Transverse colon (tissue), 3 donors: ENCODE results near the gene GPR32.

ENCODE experiments used
- POLR2A ChIP-seq: fragments of 450-650 bp; IDR thresholded peaks from one replicate; pipeline ENCODE4 v1.6.1; 2016; ENCODE audit warnings: antibody characterized with exemption, mild to moderate bottlenecking, moderate library complexity
- TF ChIP-seq, protein P1 (sequence below), 5 experiments: fragments of 200-600 bp in 3 of 5; fragments of 450-650 bp in 2 of 5; sonication (generic) in 3 of 5; IDR thresholded peaks; 1 replicate in 2 of 5; 2 replicates in 3 of 5; pipeline ENCODE4 v1.5.1; 2016 to 2017; ENCODE audit warnings: antibody characterized with exemption in 5 of 5, inconsistent platforms in 3 of 5, mild to moderate bottlenecking in 2 of 5, moderate library complexity in 1 of 5

DNA sequence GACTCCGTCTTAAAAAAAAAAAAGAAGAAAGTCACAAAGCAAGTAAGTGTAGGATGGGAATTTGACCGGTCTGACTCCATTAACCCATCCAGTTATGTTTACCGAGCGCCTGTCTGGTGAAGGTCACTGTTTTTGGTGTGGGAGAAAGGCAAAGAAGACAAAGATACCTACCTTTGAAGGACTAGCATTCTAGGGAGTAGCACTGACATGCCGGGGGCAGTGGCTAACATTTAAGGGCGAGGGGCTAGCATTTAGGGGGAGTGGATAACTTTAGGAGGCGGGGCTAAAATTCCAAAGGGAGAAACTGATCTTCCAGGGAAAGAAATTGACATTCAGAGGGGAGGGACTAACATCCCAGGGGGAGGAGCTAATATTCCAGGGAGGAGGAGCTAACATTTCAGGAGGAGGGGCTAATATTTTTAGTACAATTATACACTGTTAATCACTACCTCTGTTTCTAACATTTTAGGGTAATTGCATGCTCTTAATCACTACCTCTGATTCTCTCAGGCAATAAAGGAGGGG is 8.7 kb downstream of the GPR32 start:
- TF ChIP-seq, protein P1, sequence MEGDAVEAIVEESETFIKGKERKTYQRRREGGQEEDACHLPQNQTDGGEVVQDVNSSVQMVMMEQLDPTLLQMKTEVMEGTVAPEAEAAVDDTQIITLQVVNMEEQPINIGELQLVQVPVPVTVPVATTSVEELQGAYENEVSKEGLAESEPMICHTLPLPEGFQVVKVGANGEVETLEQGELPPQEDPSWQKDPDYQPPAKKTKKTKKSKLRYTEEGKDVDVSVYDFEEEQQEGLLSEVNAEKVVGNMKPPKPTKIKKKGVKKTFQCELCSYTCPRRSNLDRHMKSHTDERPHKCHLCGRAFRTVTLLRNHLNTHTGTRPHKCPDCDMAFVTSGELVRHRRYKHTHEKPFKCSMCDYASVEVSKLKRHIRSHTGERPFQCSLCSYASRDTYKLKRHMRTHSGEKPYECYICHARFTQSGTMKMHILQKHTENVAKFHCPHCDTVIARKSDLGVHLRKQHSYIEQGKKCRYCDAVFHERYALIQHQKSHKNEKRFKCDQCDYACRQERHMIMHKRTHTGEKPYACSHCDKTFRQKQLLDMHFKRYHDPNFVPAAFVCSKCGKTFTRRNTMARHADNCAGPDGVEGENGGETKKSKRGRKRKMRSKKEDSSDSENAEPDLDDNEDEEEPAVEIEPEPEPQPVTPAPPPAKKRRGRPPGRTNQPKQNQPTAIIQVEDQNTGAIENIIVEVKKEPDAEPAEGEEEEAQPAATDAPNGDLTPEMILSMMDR (IDR thresholded peaks at IDR 0.05) = no peak
- no peak for TF ChIP-seq POLR2A
